HEK293 (cell line): ENCODE data around the gene SORT1.
"Not testable (repeated sequence)": the region's sequence is repeated elsewhere in the genome, so short reads cannot be mapped to it uniquely, and the experiment has no call there.

Source experiments
- CTCF ChIA-PET: fragments of 350-600 bp; formaldehyde crosslinking; extraction: SDS; loops from one replicate; lab custom pipeline; 2021; ENCODE audit warnings: antibody characterized with exemption; lab: Yijun Ruan, JAX
- POLR2A ChIA-PET: fragments of 300-600 bp; formaldehyde crosslinking; extraction: SDS; loops from one replicate; lab custom pipeline; 2020; ENCODE audit warnings: antibody characterized with exemption, inconsistent platforms; lab: Yijun Ruan, JAX
- H3K27ac ChIP-seq: fragments of 200-500 bp; sonication (Bioruptor generic); 2 replicates; pipeline ENCODE4 v1.5.1; 2014; ENCODE audit warnings: low read depth, low read length, control low read depth, inconsistent platforms; ENCODE audit errors: extremely low read depth
- H3K36me3 ChIP-seq, 2 experiments: fragments of 200-500 bp in 1 of 2; sonication (Bioruptor generic) in 1 of 2; 1 replicate in 1 of 2; 2 replicates in 1 of 2; pipeline ENCODE4 v1.5.1; 2014 to 2017; ENCODE audit warnings: inconsistent platforms in 2 of 2, low read length in 2 of 2; ENCODE audit not compliant: control insufficient read depth in 2 of 2, insufficient read depth in 1 of 2
- H3K4me1 ChIP-seq: fragments of 200-500 bp; sonication (Bioruptor generic); 2 replicates; pipeline ENCODE4 v1.5.1; 2014; ENCODE audit warnings: mild to moderate bottlenecking, low read length, inconsistent platforms; ENCODE audit not compliant: control insufficient read depth, insufficient read depth
- H3K4me3 ChIP-seq: 2 replicates; pipeline ENCODE4 v1.5.1; 2011; ENCODE audit warnings: low read depth, mild to moderate bottlenecking, control low read depth, low read length, moderate library complexity
- H3K9me3 ChIP-seq: fragments of 200-500 bp; sonication (Bioruptor generic); 2 replicates; pipeline ENCODE4 v1.5.1; 2014; ENCODE audit warnings: low read depth, low read length, inconsistent platforms; ENCODE audit not compliant: control insufficient read depth, insufficient read depth
- GLIS2 ChIP-seq: fragments of 450-650 bp; formaldehyde crosslinking; IDR thresholded peaks from 2 replicates; pipeline ENCODE4 v1.5.1; 2016; ENCODE audit warnings: missing biosample characterization, missing genetic modification characterization
- IKZF3 ChIP-seq: fragments of 450-650 bp; IDR thresholded peaks from 2 replicates; pipeline ENCODE4 v1.5.0; 2018; ENCODE audit warnings: missing biosample characterization, mild to moderate bottlenecking, missing genetic modification characterization, moderate library complexity
- KLF10 ChIP-seq: fragments of 450-650 bp; IDR thresholded peaks from 2 replicates; pipeline ENCODE4 v1.5.1; 2018; ENCODE audit warnings: missing biosample characterization, mild to moderate bottlenecking, missing genetic modification characterization
- SP2 ChIP-seq: fragments of 450-650 bp; formaldehyde crosslinking; IDR thresholded peaks from 2 replicates; pipeline ENCODE4 v1.5.1; 2016; ENCODE audit warnings: missing biosample characterization, missing genetic modification characterization
- YY1 ChIP-seq: fragments of 450-650 bp; formaldehyde crosslinking; IDR thresholded peaks from 2 replicates; pipeline ENCODE4 v1.5.1; 2018; ENCODE audit warnings: missing biosample characterization, missing genetic modification characterization
- ZBTB11 ChIP-seq: fragments of 450-650 bp; formaldehyde crosslinking; conservative IDR thresholded peaks from 2 replicates; pipeline ENCODE4 v1.5.1; 2016; ENCODE audit warnings: low read depth, missing biosample characterization, missing genetic modification characterization
- ZBTB48 ChIP-seq: fragments of 450-650 bp; formaldehyde crosslinking; IDR thresholded peaks from 2 replicates; pipeline ENCODE4 v1.5.1; 2016; ENCODE audit warnings: missing biosample characterization, missing genetic modification characterization
- ZBTB8A ChIP-seq: fragments of 450-650 bp; formaldehyde crosslinking; IDR thresholded peaks from 2 replicates; pipeline ENCODE4 v1.5.1; 2016; ENCODE audit warnings: missing biosample characterization, missing genetic modification characterization
- ZFP41 ChIP-seq: fragments of 450-650 bp; formaldehyde crosslinking; IDR thresholded peaks from 2 replicates; pipeline ENCODE4 v1.5.1; 2016; ENCODE audit warnings: missing biosample characterization, missing genetic modification characterization, borderline replicate concordance
- ZNF169 ChIP-seq: fragments of 450-650 bp; formaldehyde crosslinking; IDR thresholded peaks from 2 replicates; pipeline ENCODE4 v1.5.1; 2016; ENCODE audit warnings: missing biosample characterization, missing genetic modification characterization
- ZNF202 ChIP-seq: fragments of 450-650 bp; formaldehyde crosslinking; IDR thresholded peaks from 2 replicates; pipeline ENCODE4 v1.5.1; 2016; ENCODE audit warnings: missing biosample characterization, missing genetic modification characterization, borderline replicate concordance
- ZNF366 ChIP-seq: fragments of 450-650 bp; formaldehyde crosslinking; conservative IDR thresholded peaks from 2 replicates; pipeline ENCODE4 v1.5.1; 2016; ENCODE audit warnings: missing biosample characterization, missing genetic modification characterization
- ZNF394 ChIP-seq: fragments of 450-650 bp; formaldehyde crosslinking; IDR thresholded peaks from 2 replicates; pipeline ENCODE4 v1.5.1; 2016; ENCODE audit warnings: missing biosample characterization, missing genetic modification characterization, mild to moderate bottlenecking, moderate library complexity, borderline replicate concordance
- ZNF561 ChIP-seq: fragments of 450-650 bp; IDR thresholded peaks from 2 replicates; pipeline ENCODE4 v1.5.1; 2018; ENCODE audit warnings: missing biosample characterization, missing genetic modification characterization, borderline replicate concordance
- ZNF610 ChIP-seq: fragments of 450-650 bp; formaldehyde crosslinking; IDR thresholded peaks from 2 replicates; pipeline ENCODE4 v1.5.1; 2016; ENCODE audit warnings: missing biosample characterization, missing genetic modification characterization, borderline replicate concordance
- ZNF645 ChIP-seq: fragments of 450-650 bp; formaldehyde crosslinking; IDR thresholded peaks from 2 replicates; pipeline ENCODE4; 2016; ENCODE audit warnings: missing biosample characterization, missing genetic modification characterization
- ZSCAN16 ChIP-seq: fragments of 450-650 bp; formaldehyde crosslinking; IDR thresholded peaks from 2 replicates; pipeline ENCODE4 v1.5.1; 2016; ENCODE audit warnings: missing biosample characterization, missing genetic modification characterization
- TF ChIP-seq, protein P1 (sequence below): fragments of 450-650 bp; formaldehyde crosslinking; IDR thresholded peaks from 2 replicates; pipeline ENCODE4 v1.5.1; 2017; ENCODE audit warnings: missing biosample characterization, missing genetic modification characterization

Gene SORT1

GRCh38 chr1:109397581-109398342 is at the start of gene SORT1 (continued):
- TF ChIP-seq ZBTB11 (tag by site-specific recombination) (no peak), ZNF169 (tag by site-specific recombination) (no peak), IKZF3 (tag by site-specific recombination) (no peak), ZNF645 (tag by site-specific recombination) (no peak), ZNF561 (tag by site-specific recombination) (peak; percentile 21; the same call in 1 of the 2 replicates), ZNF610 (no peak), KLF10 (tag by site-specific recombination) (peak; percentile 99), ZFP41 (tag by site-specific recombination) (no peak), ZNF366 (no peak), ZBTB48 (peak; percentile 76; the same call in 1 of the 2 replicates), ZBTB8A (tag by site-specific recombination) (no peak), GLIS2 (peak; percentile 79), ZNF202 (tag by site-specific recombination) (no peak), ZSCAN16 (tag by site-specific recombination) (no peak), SP2 (tag by site-specific recombination) (peak; percentile 97), ZNF394 (tag by site-specific recombination) (no peak), YY1 (tag by site-specific recombination) (peak; percentile 40; the same call in 1 of the 2 replicates)
- TF ChIP-seq, protein P1, sequence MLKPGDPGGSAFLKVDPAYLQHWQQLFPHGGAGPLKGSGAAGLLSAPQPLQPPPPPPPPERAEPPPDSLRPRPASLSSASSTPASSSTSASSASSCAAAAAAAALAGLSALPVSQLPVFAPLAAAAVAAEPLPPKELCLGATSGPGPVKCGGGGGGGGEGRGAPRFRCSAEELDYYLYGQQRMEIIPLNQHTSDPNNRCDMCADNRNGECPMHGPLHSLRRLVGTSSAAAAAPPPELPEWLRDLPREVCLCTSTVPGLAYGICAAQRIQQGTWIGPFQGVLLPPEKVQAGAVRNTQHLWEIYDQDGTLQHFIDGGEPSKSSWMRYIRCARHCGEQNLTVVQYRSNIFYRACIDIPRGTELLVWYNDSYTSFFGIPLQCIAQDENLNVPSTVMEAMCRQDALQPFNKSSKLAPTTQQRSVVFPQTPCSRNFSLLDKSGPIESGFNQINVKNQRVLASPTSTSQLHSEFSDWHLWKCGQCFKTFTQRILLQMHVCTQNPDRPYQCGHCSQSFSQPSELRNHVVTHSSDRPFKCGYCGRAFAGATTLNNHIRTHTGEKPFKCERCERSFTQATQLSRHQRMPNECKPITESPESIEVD (tag by site-specific recombination) = no peak
- TF ChIP-seq, all 188 proteins: peak for 27

DNA sequence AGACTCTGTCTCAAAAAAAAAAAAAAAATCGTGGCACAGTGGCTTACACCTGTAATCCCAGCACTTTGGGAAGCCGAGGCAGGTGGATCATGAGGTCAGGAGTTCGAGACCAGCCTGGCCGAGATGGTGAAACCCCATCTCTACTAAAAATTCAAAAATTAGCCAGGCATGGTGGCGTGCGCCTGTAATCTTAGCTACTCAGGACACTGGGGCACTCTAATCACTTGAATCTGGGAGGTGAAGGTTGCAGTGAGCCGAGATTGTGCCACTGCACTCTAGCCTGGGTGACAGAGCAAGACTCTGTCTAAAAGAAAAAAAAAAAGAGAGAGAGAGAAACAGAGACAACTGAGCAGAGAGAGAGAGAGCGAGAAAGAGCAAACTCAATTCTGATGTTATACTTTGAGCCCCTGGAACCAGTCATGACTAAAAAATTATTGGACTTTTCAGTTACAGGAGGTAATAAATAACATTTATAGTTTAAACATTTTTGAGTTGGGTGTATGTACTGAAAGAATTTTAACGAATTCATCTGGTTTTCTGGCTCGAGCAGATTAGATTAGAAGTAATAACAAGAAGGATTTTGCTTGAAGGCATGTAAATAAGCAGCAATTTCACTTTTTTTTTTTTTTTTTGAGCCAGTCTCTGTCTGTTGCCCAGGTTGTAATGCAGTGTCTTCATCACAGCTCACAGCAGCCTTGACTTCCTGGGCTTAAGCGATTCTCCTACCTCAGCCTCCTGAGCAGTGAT is 48.4 kb upstream of the SORT1 start:
- H3K9me3 ChIP-seq, H3K36me3 ChIP-seq, H3K4me1 ChIP-seq, POLR2A ChIA-PET, CTCF ChIA-PET, H3K4me3 ChIP-seq, H3K27ac ChIP-seq: not testable (repeated sequence)
